Subcutaneous abdominal adipose tissue (tissue), 5 donors: ENCODE measurements around the gene FOXM1.

ENCODE experiments used
- H3K27ac ChIP-seq: one replicate; pipeline ENCODE4 v1.7.0; 2013; ENCODE audit warnings: low read depth, mild to moderate bottlenecking, inconsistent platforms, low read length, moderate library complexity
- H3K27me3 ChIP-seq, 5 donors: one replicate each; pipeline ENCODE4 v1.7.0; 2013; ENCODE audit warnings: low read length in 5 of 5, inconsistent platforms in 1 of 5; ENCODE audit not compliant: control insufficient read depth in 5 of 5, insufficient read depth in 4 of 5
- H3K36me3 ChIP-seq, 5 donors: one replicate each; pipeline ENCODE4 v1.7.0; 2013; ENCODE audit warnings: low read length in 5 of 5; ENCODE audit not compliant: control insufficient read depth in 5 of 5, insufficient read depth in 5 of 5
- H3K4me1 ChIP-seq, 5 donors: one replicate each; pipeline ENCODE4 v1.7.0; 2013; ENCODE audit warnings: low read length in 5 of 5, mild to moderate bottlenecking in 3 of 5, moderate library complexity in 1 of 5; ENCODE audit not compliant: control insufficient read depth in 5 of 5, insufficient read depth in 5 of 5
- H3K4me3 ChIP-seq, 5 donors: one replicate each; pipeline ENCODE4 v1.7.0; 2013; ENCODE audit warnings: low read length in 5 of 5, low read depth in 1 of 5
- H3K9ac ChIP-seq, 5 donors: one replicate each; pipeline ENCODE4 v1.7.0; 2013; ENCODE audit warnings: low read length in 5 of 5, mild to moderate bottlenecking in 4 of 5, moderate library complexity in 3 of 5
- H3K9me3 ChIP-seq, 5 donors: one replicate each; pipeline ENCODE4 v1.7.0; 2013; ENCODE audit warnings: low read length in 5 of 5; ENCODE audit not compliant: control insufficient read depth in 5 of 5
- donor health status: healthy.
- donor health status: healthy.
- donor health status: healthy.
- donor health status: healthy.
- donor health status: healthy.

Gene FOXM1

DNA sequence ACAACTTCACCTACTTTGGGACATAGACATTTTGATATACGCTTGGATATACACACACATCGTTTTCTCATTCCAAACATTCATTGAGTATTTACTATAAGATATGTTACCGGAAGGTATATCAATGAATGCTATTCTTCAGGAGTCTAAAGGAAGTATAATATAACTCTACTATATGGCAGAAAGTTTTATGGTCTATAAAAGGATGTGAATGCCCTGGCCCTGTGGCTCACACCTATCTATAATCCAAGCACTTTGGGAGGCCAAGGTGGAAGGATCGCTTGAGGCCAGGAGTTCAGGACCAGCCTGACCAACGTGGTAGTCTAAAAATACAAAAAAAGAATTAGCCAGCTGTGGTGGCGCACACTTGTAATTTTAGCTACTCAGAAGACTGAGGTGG, 47.7 kb downstream of the FOXM1 start:
- H3K4me1 ChIP-seq = peaks cover 0 to 7% (median under 1%) of the 10 kb centered on the region in 5 donors
- no peak overlapping the region for H3K9ac ChIP-seq
- H3K27me3 ChIP-seq = peaks cover 0 to 5% (median 1%) of the 10 kb centered on the region in 5 donors
- H3K27ac ChIP-seq = no peak overlapping the region
- peaks cover 10 to 76% (median 62%) of the 10 kb centered on the region in 5 donors for H3K36me3 ChIP-seq
- H3K9me3 ChIP-seq = no peaks in the 10 kb centered on the region
- no peak overlapping the region for H3K4me3 ChIP-seq

DNA sequence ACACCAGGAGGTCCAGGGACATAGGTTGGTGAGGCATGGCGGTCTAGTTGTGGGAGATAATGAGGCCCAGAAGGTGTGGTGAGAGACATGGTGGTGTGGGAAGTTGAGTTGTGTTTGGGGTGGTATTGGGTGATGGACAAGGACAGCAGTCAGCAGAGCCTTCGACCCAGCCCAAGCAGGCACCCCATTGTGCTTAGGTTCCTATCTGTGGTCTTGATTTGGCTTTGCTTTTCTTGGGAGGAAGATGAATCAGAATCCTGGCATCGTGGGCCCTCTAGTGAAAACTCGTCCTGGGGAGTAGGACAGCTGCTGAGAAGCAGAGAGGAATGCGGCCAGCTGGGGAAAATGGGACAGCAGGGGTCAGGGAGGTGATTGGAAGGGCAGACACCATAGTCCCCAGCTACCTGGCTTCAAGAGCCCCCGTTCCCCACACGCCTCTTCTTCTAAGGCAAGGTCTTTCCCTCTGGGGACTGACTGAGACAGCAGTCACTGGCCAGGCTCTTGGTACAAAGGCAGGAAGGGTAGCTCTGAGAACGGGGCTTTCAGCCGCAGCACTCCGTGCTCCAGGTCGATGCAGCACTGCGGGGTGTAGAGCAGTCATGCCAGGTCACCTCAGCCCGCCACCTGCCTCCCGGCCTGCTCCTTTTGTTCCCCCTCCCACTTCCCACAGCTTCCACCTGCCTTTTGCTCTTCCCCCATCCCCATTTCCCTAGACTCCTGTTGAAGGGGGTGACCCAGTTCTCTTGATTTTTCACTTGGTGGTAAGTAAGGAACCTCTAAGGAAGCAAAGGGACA, 50.1 kb downstream of the FOXM1 start:
- peaks cover 18 to 95% (median 82%) of the 10 kb centered on the region in 5 donors for H3K36me3 ChIP-seq
- no peaks in the 10 kb centered on the region for H3K27me3 ChIP-seq
- H3K4me3 ChIP-seq = no peak overlapping the region
- H3K4me1 ChIP-seq = no peaks in the 10 kb centered on the region
- no peak overlapping the region for H3K27ac ChIP-seq
- H3K9ac ChIP-seq = no peak overlapping the region
- H3K9me3 ChIP-seq = no peaks in the 10 kb centered on the region

DNA sequence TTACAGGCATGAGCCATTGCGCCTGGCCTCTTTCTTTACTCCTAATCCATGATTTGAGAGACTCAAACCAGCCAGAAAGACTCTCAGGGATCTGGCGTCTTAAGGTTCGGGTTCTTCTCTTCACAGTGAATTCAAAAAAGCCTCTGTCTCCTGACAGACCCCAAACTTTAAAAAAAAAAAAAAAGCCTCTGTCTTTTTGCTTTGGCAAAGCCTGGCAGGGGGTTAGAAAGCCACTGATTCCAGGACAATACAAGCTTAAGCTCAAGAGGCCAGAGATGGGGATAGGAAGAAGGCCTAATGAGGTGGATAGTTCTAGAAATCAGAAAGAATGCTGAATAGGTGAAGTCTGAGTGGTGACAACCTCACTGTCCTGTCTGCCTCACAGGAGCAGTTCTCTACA, 50.9 kb downstream of the FOXM1 start:
- Histone ChIP-seq H3K9ac (no peak overlapping the region), H3K9me3 (no peaks in the 10 kb centered on the region), H3K4me1 (no peaks in the 10 kb centered on the region), H3K4me3 (no peak overlapping the region), H3K36me3 (peaks cover 18 to 96% (median 85%) of the 10 kb centered on the region in 5 donors), H3K27me3 (no peaks in the 10 kb centered on the region), H3K27ac (no peak overlapping the region)

DNA sequence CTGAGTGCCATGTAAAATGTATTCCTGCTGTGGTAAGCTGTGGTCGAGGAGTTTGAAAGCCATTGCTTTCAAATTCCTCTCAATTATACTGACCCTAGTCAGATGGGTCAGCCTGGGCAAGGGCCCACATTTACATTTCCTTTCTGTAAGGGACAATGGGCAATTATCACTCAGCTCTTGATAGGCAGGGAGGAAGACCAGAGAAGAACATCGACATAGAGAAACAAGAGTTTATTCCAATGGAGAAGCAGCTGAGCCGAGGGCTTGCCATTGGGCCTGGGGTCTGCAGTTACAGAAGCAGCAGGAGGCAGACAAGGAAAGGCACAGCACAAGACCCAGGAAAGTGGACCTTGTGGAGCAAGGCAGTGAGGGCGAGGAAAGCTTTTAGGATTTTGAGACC, 51.8 kb downstream of the FOXM1 start:
- Histone ChIP-seq H3K27ac (no peak overlapping the region), H3K4me3 (no peak overlapping the region), H3K27me3 (no peaks in the 10 kb centered on the region), H3K9ac (no peak overlapping the region), H3K36me3 (peaks cover 18 to 97% (median 83%) of the 10 kb centered on the region in 5 donors), H3K9me3 (no peaks in the 10 kb centered on the region), H3K4me1 (no peaks in the 10 kb centered on the region)

DNA sequence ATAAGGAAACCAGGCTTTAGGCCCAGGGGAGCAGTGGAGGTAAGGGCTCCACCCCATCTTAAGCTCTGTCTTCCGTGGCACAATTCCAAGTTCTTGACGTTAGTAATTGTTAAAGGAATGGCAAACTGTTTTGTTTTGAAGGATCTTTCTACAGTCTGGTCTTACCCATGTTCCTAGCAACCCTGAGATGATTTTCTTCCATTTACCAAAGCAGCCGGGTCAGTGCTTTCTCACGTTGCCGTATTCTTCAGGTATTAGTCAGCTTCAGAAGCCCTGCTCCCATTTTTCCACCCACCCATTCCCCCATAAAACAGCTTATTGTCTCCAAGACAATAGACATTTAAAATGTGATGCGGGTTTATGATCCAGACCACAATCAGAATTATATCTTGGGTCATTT, 52.4 kb downstream of the FOXM1 start:
- Histone ChIP-seq H3K27ac (no peak overlapping the region), H3K4me1 (no peaks in the 10 kb centered on the region), H3K9me3 (no peaks in the 10 kb centered on the region), H3K4me3 (no peak overlapping the region), H3K36me3 (peaks cover 18 to 99% (median 87%) of the 10 kb centered on the region in 5 donors), H3K9ac (no peak overlapping the region), H3K27me3 (no peaks in the 10 kb centered on the region)

- Histone ChIP-seq H3K36me3 (peaks cover 14 to 99% (median 92%) of the 10 kb centered on the region in 5 donors), H3K4me3 (no peak overlapping the region)
These were observed 53.5 kb downstream of the FOXM1 start for GRCh38 chr12:2823483-2823882.

DNA sequence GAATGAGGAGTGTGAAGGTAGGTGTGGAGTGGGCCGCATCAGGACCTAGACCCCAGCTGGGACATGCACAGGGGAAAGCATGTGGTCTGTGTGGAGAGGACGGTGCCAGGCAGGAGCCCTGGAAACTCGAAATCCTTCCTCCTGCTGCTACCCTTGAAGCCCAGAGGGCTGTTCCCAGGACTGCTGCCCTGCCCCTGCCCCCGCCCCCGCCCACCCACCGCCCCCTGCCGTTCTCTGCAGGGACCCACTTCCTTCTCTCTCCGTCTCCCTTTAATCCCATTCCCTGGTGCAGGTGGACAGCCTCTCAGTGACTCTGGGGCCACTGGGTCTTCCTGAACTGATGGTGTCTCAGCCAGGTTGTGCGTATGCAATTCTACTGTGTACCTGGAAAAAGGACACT, 56.5 kb downstream of the FOXM1 start:
- Histone ChIP-seq H3K9ac (no peak overlapping the region), H3K36me3 (peaks cover 14 to 91% (median 79%) of the 10 kb centered on the region in 5 donors), H3K4me1 (no peaks in the 10 kb centered on the region), H3K27me3 (no peaks in the 10 kb centered on the region), H3K4me3 (no peak overlapping the region), H3K27ac (no peak overlapping the region), H3K9me3 (no peaks in the 10 kb centered on the region)

More at GRCh38 chr12:2823483-2823882, 53.5 kb downstream of the FOXM1 start:
- Histone ChIP-seq H3K9me3 (no peaks in the 10 kb centered on the region), H3K27ac (no peak overlapping the region), H3K9ac (no peak overlapping the region), H3K4me1 (no peaks in the 10 kb centered on the region), H3K27me3 (no peaks in the 10 kb centered on the region)

- H3K27ac ChIP-seq = no peak overlapping the region
- no peaks in the 10 kb centered on the region for H3K4me1 ChIP-seq
- H3K27me3 ChIP-seq = no peaks in the 10 kb centered on the region
- H3K9ac ChIP-seq = no peak overlapping the region
- H3K4me3 ChIP-seq = no peak overlapping the region
- H3K9me3 ChIP-seq = no peaks in the 10 kb centered on the region
- H3K36me3 ChIP-seq = peaks cover 12 to 88% (median 73%) of the 10 kb centered on the region in 5 donors
These were observed 57.2 kb downstream of the FOXM1 start for GRCh38 chr12:2819810-2820209.

DNA sequence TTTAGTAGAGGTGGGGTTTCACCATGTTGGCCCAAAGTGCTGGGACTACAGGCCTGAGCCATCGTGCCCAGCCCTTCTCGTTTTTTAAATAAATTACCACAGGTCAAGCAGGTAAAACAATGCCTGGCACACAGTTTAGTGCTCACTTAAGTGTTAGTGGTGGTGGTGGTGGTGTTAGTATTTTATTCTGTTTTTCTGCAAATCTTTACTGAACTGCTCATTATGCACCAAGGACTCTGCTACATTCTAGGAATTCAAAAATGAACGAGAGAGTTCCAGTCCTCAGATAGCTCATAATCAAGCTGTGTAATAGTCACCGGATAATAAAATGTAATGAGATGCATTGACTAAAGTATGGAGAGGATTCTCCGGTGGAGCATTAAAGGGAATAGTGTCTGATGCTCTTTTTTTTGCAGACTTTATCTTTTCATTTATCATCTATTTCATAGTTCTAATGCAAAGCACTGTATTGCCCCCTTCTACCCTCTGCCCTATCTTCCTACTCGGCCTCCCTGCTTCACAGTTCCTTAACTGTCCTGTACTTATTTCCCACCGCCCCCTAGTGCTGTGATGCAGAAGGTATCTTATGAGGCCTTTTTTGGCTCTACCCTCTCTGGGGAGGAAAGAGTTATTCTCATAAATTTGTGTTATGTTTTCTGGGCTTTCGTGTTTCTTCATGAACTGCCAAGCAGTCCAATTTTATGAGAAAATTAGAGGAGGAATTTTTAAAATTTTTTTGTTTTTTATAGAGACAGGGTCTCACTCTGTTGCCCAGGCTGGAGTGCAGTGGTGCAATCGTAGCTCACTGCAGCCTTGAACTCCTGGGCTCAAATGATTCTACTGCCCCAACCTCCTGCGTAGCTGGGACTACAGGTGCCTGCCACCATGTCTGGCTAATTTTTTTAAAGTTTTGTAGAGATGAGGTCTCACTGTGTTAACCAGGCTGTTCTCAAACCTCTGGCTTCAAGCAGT, 63.5 kb downstream of the FOXM1 start:
- H3K27ac ChIP-seq = peak overlapping the region; percentile 94
- H3K4me3 ChIP-seq = peak overlapping the region; percentile 77 to 99 (median 91)
- H3K4me1 ChIP-seq = peaks cover 7 to 27% (median 22%) of the 10 kb centered on the region in 5 donors
- H3K27me3 ChIP-seq = no peaks in the 10 kb centered on the region
- H3K36me3 ChIP-seq = peaks cover 0 to 26% (median 16%) of the 10 kb centered on the region in 5 donors
- H3K9me3 ChIP-seq = no peaks in the 10 kb centered on the region
- peak overlapping the region; percentile 65 to 88 (median 84) for H3K9ac ChIP-seq
